ENCODE data around the gene SEMA6A. TPM values are rescaled to one million over a fixed set of nuclear protein-coding genes. Genes with fewer than 3 reads are reported as not detected.
A peak's percentile ranks its signal among the peaks of the same experiment; 100 is the strongest.

Gene SEMA6A
- total and polyA plus RNA-seq, 9 of the 15 experiments (the other 6 are each of a cell fraction or from before 2014, with no cell fraction given): 0.04 to 0.42 (median 0.18) TPM; not detected in 5

DNA sequence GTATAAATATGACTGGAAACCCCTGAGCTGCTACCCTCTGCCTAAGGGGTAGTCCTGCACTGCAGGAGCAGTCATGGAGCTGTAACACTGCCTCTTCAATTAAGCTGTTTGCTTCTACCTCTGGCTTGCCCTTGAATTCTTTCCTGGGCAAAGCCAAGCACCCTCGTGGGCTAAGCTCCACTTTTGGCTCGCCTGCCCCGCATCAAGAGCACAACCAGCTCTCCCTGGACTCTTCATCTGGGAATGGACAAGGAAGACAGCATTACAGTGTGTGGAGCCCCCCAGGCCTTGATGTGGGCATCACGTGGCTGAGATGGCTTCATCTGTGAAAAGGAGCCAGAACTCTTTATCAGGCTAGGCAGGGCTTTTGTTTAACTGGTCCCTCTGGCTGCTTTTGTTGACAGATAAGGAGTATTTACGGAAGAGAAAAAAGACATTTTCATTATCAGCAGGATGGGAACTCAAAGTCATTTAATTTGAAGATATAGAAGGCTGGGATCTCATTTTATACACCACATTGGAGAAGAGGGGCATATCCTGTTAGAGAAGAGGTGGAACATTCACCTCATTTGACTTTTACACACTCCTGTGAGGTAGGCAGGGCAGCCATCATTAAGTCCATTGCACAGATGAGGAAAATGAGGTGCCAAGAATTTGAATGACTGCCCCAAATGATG, 137.8 kb downstream of the SEMA6A start (continued):
- 0 out of 2 replicates have a peak, but pooled peaks have one; percentile 21 for TF ChIP-seq CTBP1 (IDR thresholded peaks at IDR 0.05; ENCODE audit: borderline replicate concordance)
- no peak for TF ChIP-seq ZSCAN29 (IDR thresholded peaks at IDR 0.05)
- TF ChIP-seq, protein P1, sequence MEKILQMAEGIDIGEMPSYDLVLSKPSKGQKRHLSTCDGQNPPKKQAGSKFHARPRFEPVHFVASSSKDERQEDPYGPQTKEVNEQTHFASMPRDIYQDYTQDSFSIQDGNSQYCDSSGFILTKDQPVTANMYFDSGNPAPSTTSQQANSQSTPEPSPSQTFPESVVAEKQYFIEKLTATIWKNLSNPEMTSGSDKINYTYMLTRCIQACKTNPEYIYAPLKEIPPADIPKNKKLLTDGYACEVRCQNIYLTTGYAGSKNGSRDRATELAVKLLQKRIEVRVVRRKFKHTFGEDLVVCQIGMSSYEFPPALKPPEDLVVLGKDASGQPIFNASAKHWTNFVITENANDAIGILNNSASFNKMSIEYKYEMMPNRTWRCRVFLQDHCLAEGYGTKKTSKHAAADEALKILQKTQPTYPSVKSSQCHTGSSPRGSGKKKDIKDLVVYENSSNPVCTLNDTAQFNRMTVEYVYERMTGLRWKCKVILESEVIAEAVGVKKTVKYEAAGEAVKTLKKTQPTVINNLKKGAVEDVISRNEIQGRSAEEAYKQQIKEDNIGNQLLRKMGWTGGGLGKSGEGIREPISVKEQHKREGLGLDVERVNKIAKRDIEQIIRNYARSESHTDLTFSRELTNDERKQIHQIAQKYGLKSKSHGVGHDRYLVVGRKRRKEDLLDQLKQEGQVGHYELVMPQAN (IDR thresholded peaks at IDR 0.05; ENCODE audit: borderline replicate concordance): no peak
- no peak for TF ChIP-seq XRCC3 (IDR thresholded peaks at IDR 0.05)
- TF ChIP-seq ZNF354B (CRISPR knock-in tag; IDR thresholded peaks at IDR 0.05): no peak
- peak; percentile 47 for TF ChIP-seq RBM25 (IDR thresholded peaks at IDR 0.05; ENCODE audit: low read depth, low read length, severe bottlenecking)
- TF ChIP-seq DACH1 (IDR thresholded peaks at IDR 0.05; ENCODE audit: partially characterized antibody): no peak
- no peak for TF ChIP-seq SP2 (IDR thresholded peaks at IDR 0.05; ENCODE audit: extremely low read depth, low read depth, low read length, poor library complexity, severe bottlenecking)
- peak; percentile 59 for TF ChIP-seq CBFA2T2 (conservative IDR thresholded peaks at IDR 0.05)
- peak; percentile 37; the same call in 1 of the 2 replicates for TF ChIP-seq EP300 (IDR thresholded peaks at IDR 0.05; ENCODE audit: low read length)
- no peak for TF ChIP-seq ZNF830 (CRISPR knock-in tag; IDR thresholded peaks at IDR 0.05)
- TF ChIP-seq FOS (IDR thresholded peaks at IDR 0.05; ENCODE audit: extremely low read depth, insufficient read length): no peak
- no peak for TF ChIP-seq SREBF1 (IDR thresholded peaks at IDR 0.05; ENCODE audit: borderline replicate concordance, low read depth, low read length)
- TF ChIP-seq, protein P2, sequence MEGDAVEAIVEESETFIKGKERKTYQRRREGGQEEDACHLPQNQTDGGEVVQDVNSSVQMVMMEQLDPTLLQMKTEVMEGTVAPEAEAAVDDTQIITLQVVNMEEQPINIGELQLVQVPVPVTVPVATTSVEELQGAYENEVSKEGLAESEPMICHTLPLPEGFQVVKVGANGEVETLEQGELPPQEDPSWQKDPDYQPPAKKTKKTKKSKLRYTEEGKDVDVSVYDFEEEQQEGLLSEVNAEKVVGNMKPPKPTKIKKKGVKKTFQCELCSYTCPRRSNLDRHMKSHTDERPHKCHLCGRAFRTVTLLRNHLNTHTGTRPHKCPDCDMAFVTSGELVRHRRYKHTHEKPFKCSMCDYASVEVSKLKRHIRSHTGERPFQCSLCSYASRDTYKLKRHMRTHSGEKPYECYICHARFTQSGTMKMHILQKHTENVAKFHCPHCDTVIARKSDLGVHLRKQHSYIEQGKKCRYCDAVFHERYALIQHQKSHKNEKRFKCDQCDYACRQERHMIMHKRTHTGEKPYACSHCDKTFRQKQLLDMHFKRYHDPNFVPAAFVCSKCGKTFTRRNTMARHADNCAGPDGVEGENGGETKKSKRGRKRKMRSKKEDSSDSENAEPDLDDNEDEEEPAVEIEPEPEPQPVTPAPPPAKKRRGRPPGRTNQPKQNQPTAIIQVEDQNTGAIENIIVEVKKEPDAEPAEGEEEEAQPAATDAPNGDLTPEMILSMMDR (IDR thresholded peaks at IDR 0.05 in 2 of 3, conservative IDR thresholded peaks at IDR 0.05 in 1 of 3; ENCODE audit: insufficient read depth in 2 of 3, low read depth in 1 of 3, low read length in 3 of 3): no peak
- peak; percentile 29; the same call in 1 of the 2 replicates for TF ChIP-seq ELF1 (tag; IDR thresholded peaks at IDR 0.05)
- no peak for TF ChIP-seq JUN (IDR thresholded peaks at IDR 0.05; ENCODE audit: borderline replicate concordance, low read depth, low read length)
- TF ChIP-seq JUN (CRISPR knock-in tag; IDR thresholded peaks at IDR 0.05; ENCODE audit: borderline replicate concordance): no peak
- TF ChIP-seq, protein P3, sequence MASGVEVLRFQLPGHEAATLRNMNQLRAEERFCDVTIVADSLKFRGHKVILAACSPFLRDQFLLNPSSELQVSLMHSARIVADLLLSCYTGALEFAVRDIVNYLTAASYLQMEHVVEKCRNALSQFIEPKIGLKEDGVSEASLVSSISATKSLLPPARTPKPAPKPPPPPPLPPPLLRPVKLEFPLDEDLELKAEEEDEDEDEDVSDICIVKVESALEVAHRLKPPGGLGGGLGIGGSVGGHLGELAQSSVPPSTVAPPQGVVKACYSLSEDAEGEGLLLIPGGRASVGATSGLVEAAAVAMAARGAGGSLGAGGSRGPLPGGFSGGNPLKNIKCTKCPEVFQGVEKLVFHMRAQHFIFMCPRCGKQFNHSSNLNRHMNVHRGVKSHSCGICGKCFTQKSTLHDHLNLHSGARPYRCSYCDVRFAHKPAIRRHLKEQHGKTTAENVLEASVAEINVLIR (CRISPR knock-in tag; IDR thresholded peaks at IDR 0.05): no peak
- no peak for TF ChIP-seq NR3C1 (CRISPR knock-in tag; IDR thresholded peaks at IDR 0.05)
- peak; percentile 75 for TF ChIP-seq TCF3 (CRISPR knock-in tag; IDR thresholded peaks at IDR 0.05)
- TF ChIP-seq, protein P4, sequence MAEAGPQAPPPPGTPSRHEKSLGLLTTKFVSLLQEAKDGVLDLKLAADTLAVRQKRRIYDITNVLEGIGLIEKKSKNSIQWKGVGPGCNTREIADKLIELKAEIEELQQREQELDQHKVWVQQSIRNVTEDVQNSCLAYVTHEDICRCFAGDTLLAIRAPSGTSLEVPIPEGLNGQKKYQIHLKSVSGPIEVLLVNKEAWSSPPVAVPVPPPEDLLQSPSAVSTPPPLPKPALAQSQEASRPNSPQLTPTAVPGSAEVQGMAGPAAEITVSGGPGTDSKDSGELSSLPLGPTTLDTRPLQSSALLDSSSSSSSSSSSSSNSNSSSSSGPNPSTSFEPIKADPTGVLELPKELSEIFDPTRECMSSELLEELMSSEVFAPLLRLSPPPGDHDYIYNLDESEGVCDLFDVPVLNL (CRISPR knock-in tag; IDR thresholded peaks at IDR 0.05; ENCODE audit: low read depth): no peak
- TF ChIP-seq NFATC3 (IDR thresholded peaks at IDR 0.05): no peak
- no peak for TF ChIP-seq CEBPG (CRISPR knock-in tag; IDR thresholded peaks at IDR 0.05)
- no peak for TF ChIP-seq CEBPG (tag; conservative IDR thresholded peaks at IDR 0.05 in 1 of 2, IDR thresholded peaks at IDR 0.05 in 1 of 2)
- TF ChIP-seq STAG1 (CRISPR knock-in tag; IDR thresholded peaks at IDR 0.05; ENCODE audit: borderline replicate concordance): no peak

Measured in K562 (cell line).